Activated T-cell treated with anti-CD3 and anti-CD28 coated beads, Interleukin-2, amount 50 U/mL, for 72 hours (primary cell): ENCODE results near the gene POLL. TPM values are rescaled to one million over a fixed set of nuclear protein-coding genes. Genes with fewer than 3 reads are reported as not detected.
A peak's percentile ranks its signal among the peaks of the same experiment; 100 is the strongest.

Source experiments
- ATAC-seq, 2 donors: fragments of 150-1000 bp; cut with Tn5 transposase; replicated peaks in 1 of 2; 2 replicates each; pipeline ENCODE4 v1.10.0; 2021; ENCODE audit warnings: moderate library complexity in 2 of 2, mild to moderate bottlenecking in 1 of 2
- DNase-seq, 2 donors: peaks; one replicate each; pipeline ENCODE4 v3.0.0; 2021 to 2022; ENCODE audit warnings: mixed read lengths in 1 of 2
- H3K27ac Mint-ChIP-seq: one replicate; pipeline ENCODE4 v1.8.0; 2022; ENCODE audit warnings: mild to moderate bottlenecking, moderate library complexity, mixed read lengths
- H3K27me3 Mint-ChIP-seq: one replicate; pipeline ENCODE4 v1.8.0; 2022; ENCODE audit warnings: low read depth, mixed read lengths
- H3K36me3 Mint-ChIP-seq, 2 donors: one replicate each; pipeline ENCODE4 v1.8.0; 2022; ENCODE audit warnings: mixed read lengths in 2 of 2, mild to moderate bottlenecking in 1 of 2; ENCODE audit not compliant: insufficient read depth in 2 of 2
- H3K4me1 Mint-ChIP-seq: one replicate; pipeline ENCODE4 v1.8.0; 2022; ENCODE audit warnings: low read depth, mixed read lengths
- H3K4me3 Mint-ChIP-seq, 2 donors: one replicate each; pipeline ENCODE4 v1.8.0; 2022; ENCODE audit warnings: mild to moderate bottlenecking in 2 of 2, mixed read lengths in 2 of 2, moderate library complexity in 2 of 2
- H3K9me3 Mint-ChIP-seq, 2 donors: one replicate each; pipeline ENCODE4 v1.8.0; 2022; ENCODE audit warnings: mixed read lengths in 2 of 2
- total RNA-seq, 2 donors: library from RNA; stranded (reverse); gene quantifications; one replicate each; pipeline ENCODE4 v1.2.3, GENCODE V29; 2022

POLL gene
- total RNA-seq, 2 donors from 2014 or later, result 34.8 to 38.0 TPM

DNA sequence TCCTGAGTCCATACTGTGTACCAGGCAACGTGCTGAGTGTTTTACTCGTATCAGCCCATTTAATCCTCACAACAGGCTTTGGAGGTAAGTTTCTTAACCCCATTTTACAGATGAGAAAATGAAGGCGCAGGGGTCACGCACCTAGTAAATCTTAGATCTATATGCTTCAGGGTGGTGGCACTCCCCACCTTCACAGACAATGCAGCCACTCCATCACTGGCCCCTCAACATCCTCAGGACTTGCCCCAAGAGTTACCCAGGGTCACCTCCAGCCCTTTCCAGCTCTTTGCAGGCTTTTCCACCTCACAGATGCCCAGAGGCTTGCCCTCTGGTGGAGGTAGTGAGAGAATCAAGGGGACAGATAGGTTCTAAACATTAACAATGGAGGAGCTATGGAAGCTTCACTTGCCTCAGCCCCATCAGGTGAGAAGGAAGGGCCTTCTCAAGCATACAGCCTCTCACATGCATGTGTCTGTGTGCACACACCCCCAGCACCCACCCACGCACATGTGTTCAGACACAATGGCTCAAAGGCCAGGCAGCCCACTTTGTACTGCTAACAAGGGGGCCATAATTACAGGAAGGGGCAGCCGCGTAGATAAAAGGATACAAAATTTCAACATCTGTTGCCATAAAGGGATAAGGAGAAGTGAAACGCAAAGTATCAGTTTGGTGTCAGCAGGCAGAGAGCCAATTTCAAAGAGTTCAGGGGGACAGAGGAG lies 29.2 kb upstream of the POLL start:
- H3K4me3 Mint-ChIP-seq, result no peak overlapping the region
- H3K36me3 Mint-ChIP-seq, result peaks cover 0 to 3% of the 10 kb centered on the region in 2 donors
- no peaks in the 10 kb centered on the region for H3K4me1 Mint-ChIP-seq
- no peaks in the 10 kb centered on the region for H3K9me3 Mint-ChIP-seq
- DNase-seq (no peak), ATAC-seq (no peak)
- no peak overlapping the region for H3K27ac Mint-ChIP-seq
- no peaks in the 10 kb centered on the region for H3K27me3 Mint-ChIP-seq

DNA sequence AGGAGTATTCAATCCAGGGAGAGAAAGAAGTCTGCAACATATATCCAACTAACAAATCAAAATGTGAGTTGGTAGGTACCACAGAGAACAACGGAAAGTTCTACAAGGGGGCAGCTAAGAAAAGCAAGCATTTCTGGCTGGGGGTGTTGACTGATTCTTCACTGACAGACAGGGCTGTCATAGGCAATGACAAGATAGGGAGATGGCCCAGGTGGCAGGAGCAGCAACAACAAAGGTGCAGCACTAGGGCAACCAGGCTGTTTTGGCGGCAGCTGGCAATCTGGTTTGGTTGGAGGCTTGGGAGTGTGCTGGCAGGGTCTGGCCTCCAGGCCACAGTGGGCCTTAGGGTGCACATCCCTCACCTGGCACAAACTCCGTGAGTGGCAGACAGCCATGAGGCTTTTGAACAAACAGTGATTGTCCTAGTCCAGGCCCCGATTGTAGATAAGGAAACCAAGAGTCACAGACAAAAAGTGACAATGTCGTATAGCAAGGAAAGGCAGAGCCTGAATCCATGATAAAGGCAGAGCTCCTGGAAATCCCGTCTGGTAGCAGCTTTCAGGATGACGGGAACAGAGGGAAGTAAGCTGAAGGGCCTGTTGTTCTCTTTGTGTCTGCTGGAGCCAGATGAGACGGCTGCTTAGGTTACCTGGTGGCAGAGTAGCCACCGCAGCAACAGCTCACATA lies 28.5 kb upstream of the POLL start:
- DNase-seq (no peak), ATAC-seq (no peak)
- Mint-ChIP-seq H3K4me3 (no peak overlapping the region), H3K27me3 (no peaks in the 10 kb centered on the region), H3K9me3 (no peaks in the 10 kb centered on the region), H3K27ac (no peak overlapping the region), H3K4me1 (peaks cover 6% of the 10 kb centered on the region), H3K36me3 (no peaks in the 10 kb centered on the region)

DNA sequence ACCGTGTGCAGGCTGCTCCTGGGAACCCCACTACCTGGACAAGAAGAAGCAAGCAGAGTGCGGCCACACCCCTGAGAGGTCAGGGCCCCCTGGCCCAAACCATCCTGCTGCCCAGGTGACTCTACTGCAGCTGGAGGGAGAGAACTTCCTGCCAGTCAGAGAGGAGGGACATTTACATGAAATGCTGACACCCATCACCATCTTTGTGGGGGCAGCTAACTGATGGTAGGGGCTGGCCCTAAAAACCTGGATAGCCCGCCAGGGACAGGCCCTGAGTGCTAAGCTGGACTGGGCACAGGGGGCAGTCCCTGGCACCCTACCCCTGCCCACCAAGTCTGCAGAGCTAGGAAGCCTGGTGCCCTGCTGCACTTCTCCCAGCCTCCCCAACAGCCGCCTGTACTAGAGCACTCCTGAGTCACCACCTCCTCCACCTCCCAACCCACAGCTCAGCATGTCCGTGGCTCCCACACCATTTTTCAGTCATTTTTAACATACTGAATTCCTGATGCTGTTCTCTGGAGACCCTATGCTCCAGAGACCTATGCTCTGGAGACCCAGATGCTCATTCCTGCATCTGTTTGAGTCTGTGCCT lies 27.6 kb upstream of the POLL start:
- Mint-ChIP-seq H3K4me3 (no peak overlapping the region), H3K27ac (no peak overlapping the region), H3K4me1 (peaks cover 10% of the 10 kb centered on the region), H3K27me3 (no peaks in the 10 kb centered on the region), H3K36me3 (no peaks in the 10 kb centered on the region), H3K9me3 (no peaks in the 10 kb centered on the region)
- DNase-seq (no peak), ATAC-seq (no peak)

DNA sequence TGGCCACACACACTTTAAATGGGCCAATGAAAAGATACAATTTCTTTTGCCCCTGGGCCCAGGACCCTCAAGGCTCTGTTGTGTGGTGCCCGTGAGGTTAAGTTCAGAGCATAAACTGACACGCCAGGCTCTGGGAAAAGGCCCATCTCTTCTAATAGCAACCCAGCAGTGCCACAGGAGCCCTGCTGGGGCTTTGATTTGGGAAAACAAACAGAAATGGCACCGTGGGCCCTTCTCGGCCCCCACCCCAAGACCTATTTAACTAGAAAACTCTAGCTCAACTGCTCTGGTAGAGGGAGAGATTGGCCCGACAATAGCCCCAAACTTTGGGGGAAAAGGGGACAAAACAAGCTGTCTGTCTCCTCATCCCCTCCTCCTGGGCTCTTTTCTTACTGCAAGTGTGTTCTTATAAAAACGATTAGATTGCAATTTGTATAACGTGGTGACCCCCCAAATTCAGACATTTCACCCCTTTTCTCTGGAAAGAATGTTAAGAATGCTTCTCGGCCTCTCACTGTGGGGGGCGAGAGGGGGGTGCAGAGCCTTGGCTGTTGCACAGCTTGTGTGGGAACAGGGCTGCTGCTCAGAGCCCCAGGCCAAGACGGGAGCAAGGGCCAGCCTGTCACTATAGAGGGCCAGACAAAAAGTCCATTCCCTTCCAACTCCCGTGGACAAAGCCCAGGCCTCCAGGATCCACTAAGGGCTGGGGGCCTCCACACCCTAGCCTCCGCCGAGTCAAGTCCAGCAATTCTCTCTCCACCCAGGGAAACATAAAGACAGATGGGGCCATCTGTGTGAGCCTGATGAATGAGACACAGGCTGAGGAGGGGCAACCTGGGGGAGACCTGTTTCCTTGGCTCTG lies 26.8 kb upstream of the POLL start:
- H3K27ac Mint-ChIP-seq, result no peak overlapping the region
- peaks cover 0 to 2% of the 10 kb centered on the region in 2 donors for H3K36me3 Mint-ChIP-seq
- no peak for ATAC-seq
- H3K9me3 Mint-ChIP-seq, result no peaks in the 10 kb centered on the region
- H3K4me1 Mint-ChIP-seq, result peaks cover 10% of the 10 kb centered on the region
- H3K27me3 Mint-ChIP-seq, result no peaks in the 10 kb centered on the region
- no peak overlapping the region for H3K4me3 Mint-ChIP-seq
- DNase-seq, result no peak

DNA sequence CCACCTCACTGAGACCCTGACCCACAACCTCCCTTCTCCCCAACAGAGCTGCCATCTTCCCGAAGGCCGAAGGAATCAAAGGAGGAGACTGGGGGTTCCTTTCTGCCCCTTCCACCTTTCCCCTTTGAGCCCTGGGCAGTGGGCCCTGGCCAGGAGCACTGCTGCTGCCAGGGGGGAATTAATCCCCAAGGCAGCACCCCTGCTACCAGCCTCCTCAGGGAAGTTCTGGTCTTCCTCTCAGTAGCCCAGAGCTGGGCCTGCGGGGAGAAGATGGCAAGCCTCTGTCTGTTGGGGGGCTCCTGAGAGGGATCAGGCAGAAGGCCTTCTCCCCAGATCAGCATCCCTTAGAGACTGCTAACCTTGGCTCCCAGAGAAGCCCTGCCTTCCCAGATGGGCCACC lies 25.6 kb upstream of the POLL start:
- H3K9me3 Mint-ChIP-seq, result no peaks in the 10 kb centered on the region
- peaks cover 10% of the 10 kb centered on the region for H3K4me1 Mint-ChIP-seq
- no peak for DNase-seq
- H3K36me3 Mint-ChIP-seq, result peaks cover 0 to 2% of the 10 kb centered on the region in 2 donors
- no peak overlapping the region for H3K27ac Mint-ChIP-seq
- no peak for ATAC-seq
- H3K27me3 Mint-ChIP-seq, result no peaks in the 10 kb centered on the region
- H3K4me3 Mint-ChIP-seq, result no peak overlapping the region

DNA sequence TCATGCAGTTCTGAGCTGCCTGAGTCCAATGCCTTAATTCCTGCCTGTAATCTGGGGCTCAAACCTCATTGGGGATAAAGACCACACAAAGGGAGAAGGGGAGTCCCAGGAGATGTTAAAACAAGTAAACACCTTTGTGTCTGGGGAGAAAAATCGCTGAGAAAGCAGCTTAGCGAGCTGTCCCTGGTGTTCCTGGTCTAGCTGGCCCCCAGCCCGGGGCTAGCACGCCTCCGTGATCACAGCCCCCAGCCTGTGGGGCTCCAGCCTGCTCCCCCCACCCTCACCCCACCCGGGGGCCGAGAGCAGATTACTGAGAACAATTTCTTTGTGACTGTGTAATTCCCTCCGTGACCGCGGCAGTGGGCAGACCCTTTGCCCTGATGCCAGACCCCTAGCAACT lies 24.8 kb upstream of the POLL start:
- no peaks in the 10 kb centered on the region for H3K27me3 Mint-ChIP-seq
- H3K36me3 Mint-ChIP-seq, result peaks cover 0 to 2% of the 10 kb centered on the region in 2 donors
- no peak for DNase-seq
- no peaks in the 10 kb centered on the region for H3K9me3 Mint-ChIP-seq
- H3K4me1 Mint-ChIP-seq, result peaks cover 10% of the 10 kb centered on the region
- peak overlapping the region; percentile 28 for H3K27ac Mint-ChIP-seq
- H3K4me3 Mint-ChIP-seq, result no peak overlapping the region
- ATAC-seq, result no peak

DNA sequence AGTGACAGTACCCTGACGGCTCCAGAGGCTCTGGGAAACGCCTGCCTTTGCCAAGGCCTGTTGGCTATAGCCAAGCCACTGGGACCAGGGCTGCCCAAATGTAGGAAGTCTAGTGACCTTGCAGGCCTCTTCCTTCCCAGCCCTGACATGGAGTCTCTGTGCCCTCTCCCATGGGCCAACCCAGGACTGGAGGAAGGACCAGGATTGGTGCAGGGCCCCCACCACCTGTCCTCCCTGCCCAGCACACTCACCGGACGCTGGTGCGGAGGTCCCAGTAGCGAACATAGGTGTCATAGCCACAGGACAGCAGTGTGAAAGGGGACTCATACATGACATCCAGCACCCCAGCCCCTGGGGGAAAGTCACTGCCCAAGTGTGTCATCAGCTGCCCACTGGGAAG lies 24.0 kb upstream of the POLL start:
- H3K27me3 Mint-ChIP-seq, result no peaks in the 10 kb centered on the region
- ATAC-seq (peak in 1 of 2 donors; percentile 8), DNase-seq (no peak)
- no peaks in the 10 kb centered on the region for H3K9me3 Mint-ChIP-seq
- H3K27ac Mint-ChIP-seq, result no peak overlapping the region
- H3K36me3 Mint-ChIP-seq, result peaks cover 0 to 2% of the 10 kb centered on the region in 2 donors
- no peak overlapping the region for H3K4me3 Mint-ChIP-seq
- H3K4me1 Mint-ChIP-seq, result peaks cover 10% of the 10 kb centered on the region

DNA sequence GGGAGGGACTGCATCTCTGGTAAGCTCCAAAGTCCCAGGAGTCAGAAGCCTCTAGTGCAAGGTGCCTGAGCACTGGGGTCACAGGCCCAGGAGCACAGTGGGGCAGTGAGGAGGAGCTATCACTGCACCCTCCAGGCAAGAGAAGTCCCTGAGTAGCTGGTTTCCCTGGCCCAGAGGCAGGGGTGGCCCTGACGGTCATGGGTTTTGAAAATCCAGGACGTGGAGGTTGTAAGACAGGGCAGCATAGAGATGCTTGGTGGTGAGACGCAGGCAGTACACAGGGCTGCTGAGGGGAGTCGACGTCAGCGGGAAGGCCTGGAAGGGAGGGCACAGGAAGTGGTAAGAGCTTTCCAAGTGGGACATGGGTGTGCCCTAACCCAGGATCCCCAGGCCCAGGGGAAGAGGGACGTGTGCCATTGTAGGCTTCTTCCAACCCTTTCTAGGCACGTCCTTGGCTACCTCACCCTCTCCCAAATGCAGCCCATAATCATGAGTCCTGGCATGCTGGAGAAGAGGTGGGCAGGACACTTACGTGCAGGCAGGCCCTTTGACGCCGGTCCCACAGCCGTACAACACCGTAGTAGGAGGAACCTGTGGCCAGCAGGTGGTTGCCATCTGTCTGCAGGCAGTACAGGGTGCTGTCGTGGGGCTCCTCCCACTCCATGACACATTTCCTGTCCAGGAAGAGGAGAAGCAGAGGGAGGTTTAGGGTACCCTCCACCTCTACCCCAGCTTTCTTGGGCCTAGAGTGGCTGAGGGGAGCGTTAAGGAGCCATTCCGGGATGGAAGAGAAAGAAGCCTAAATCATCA lies 23.2 kb upstream of the POLL start:
- DNase-seq (peak; percentile 13 to 15), ATAC-seq (peak; percentile 49 to 76)
- Mint-ChIP-seq H3K9me3 (no peaks in the 10 kb centered on the region), H3K4me3 (no peak overlapping the region), H3K27ac (peak overlapping the region; percentile 49), H3K27me3 (no peaks in the 10 kb centered on the region), H3K36me3 (peaks cover 2% of the 10 kb centered on the region in 2 donors), H3K4me1 (peaks cover 10% of the 10 kb centered on the region)

DNA sequence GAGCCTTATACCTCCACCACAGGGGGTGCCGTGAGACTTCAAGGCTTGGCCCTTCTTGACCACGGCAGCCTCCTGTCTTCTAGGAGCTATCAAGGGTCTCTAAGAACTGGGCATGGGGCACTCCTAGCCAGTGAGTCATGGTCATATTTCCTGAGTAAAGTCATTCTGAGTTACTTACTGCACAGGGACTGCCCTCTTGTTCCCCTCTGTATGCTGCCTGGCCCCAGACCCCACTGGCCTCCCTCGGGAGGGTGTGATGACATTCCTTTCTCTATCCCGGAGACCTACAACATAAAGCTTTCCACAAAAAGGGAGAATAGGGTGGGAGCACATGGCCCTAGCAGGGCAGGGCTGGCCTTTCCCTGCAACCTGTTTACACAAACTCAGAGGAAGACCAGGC lies 21.4 kb upstream of the POLL start:
- H3K4me1 Mint-ChIP-seq, result peaks cover 10% of the 10 kb centered on the region
- peaks cover 2 to 3% of the 10 kb centered on the region in 2 donors for H3K36me3 Mint-ChIP-seq
- no peak for DNase-seq
- H3K4me3 Mint-ChIP-seq, result no peak overlapping the region
- ATAC-seq, result no peak
- no peaks in the 10 kb centered on the region for H3K9me3 Mint-ChIP-seq
- H3K27me3 Mint-ChIP-seq, result no peaks in the 10 kb centered on the region
- no peak overlapping the region for H3K27ac Mint-ChIP-seq

DNA sequence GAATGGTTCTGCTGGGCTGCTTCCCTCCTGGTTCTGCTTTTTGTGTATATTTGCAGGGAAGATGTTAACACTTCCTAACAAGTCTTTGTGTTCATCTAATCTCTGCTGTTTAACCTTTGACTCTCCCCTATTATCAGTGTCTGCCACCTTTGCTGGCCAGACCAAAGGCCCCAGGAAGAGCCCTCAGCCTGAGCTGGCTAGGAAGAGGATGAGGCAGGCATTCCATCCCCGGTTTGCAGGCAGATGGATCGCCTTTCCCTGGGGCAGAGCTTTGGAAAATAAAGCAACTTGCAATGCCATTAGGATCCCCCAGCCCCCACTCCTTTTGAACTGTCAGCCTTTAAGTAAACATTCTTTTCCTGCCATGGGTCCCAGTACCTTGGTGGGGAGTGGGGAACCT lies 19.1 kb upstream of the POLL start:
- ATAC-seq, result no peak
- DNase-seq, result no peak
- H3K9me3 Mint-ChIP-seq, result no peaks in the 10 kb centered on the region
- no peak overlapping the region for H3K27ac Mint-ChIP-seq
- no peaks in the 10 kb centered on the region for H3K27me3 Mint-ChIP-seq
- no peak overlapping the region for H3K4me3 Mint-ChIP-seq
- peaks cover 2 to 4% of the 10 kb centered on the region in 2 donors for H3K36me3 Mint-ChIP-seq
- peaks cover 10% of the 10 kb centered on the region for H3K4me1 Mint-ChIP-seq

DNA sequence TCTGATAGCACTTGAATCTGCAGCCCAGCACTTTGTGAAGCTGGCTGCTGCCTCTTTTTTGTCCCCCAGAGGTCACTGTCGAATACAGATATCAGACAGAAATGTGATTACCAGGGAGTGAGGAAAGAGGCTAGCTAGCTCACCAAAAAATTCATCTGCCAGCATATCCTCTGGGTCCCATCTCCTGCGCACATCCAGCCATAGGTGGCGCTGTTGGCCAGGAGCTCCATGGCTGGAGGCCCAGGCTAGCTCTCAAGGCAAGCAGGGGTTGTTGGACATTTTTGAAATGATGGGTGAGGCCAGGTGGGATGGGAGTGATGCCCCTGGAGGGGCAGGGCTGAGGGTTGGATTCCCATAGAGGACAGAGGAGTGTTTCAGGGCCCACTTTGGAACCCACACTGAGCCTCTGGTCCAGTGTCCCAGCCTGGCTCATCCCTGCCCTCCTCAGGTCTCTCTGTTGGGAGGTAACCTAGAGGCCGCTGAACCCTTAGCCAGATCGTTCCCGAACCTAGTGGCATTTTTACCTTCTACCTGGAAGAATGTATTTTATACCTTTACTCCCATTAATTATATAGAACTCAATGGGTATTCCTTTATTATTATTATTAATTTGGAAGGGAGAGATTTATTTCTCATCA lies 14.8 kb upstream of the POLL start:
- Mint-ChIP-seq H3K9me3 (no peaks in the 10 kb centered on the region), H3K4me1 (no peaks in the 10 kb centered on the region), H3K4me3 (no peak overlapping the region), H3K27me3 (no peaks in the 10 kb centered on the region), H3K36me3 (peaks cover 2% of the 10 kb centered on the region in 2 donors), H3K27ac (no peak overlapping the region)
- DNase-seq, result peak; percentile 71 to 82
- ATAC-seq, result peak; percentile 86 to 93

DNA sequence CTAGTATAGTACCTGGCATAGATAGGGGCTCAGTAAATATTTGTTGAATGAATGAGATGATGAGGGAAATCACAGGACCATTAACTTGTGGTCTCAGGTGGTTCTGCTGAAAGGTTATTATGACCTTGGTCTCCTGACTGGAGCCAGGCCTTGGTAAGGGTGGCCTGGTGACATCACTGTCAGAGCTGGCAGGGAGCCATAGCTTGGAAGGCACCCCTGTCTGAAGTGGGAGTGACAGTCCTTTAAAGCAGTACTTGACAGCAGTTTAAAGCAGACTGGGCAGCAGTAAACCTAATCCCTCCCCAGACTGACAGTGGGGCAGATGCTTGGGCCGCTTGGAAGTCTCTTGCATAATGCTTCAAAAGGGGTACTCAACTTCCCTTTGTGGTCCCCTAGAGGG lies 13.5 kb upstream of the POLL start:
- no peak for DNase-seq
- peaks cover 2% of the 10 kb centered on the region in 2 donors for H3K36me3 Mint-ChIP-seq
- H3K4me3 Mint-ChIP-seq, result no peak overlapping the region
- no peak overlapping the region for H3K27ac Mint-ChIP-seq
- H3K9me3 Mint-ChIP-seq, result no peaks in the 10 kb centered on the region
- no peaks in the 10 kb centered on the region for H3K27me3 Mint-ChIP-seq
- no peak for ATAC-seq
- no peaks in the 10 kb centered on the region for H3K4me1 Mint-ChIP-seq
